MM.1S (cell line): Measurements from ENCODE around the gene ARL17B.
"Not testable (repeated sequence)": the region's sequence is repeated elsewhere in the genome, so short reads cannot be mapped to it uniquely, and the experiment has no call there.

Experiments used
- DNase-seq: peaks from one replicate; pipeline ENCODE4 v3.0.0-alpha.2; 2015
- H2AFZ ChIP-seq: fragments of 300-600 bp; sonication (generic); 2 replicates; pipeline ENCODE4 v1.6.0; 2016; ENCODE audit warnings: antibody characterized with exemption, low read length
- H3F3A ChIP-seq: fragments of 300-600 bp; sonication (generic); 2 replicates; pipeline ENCODE4 v1.6.1; 2016; ENCODE audit warnings: mild to moderate bottlenecking, antibody characterized with exemption, low read length, moderate library complexity, mixed read lengths; ENCODE audit not compliant: insufficient read depth
- H3K27ac ChIP-seq: fragments of 300-600 bp; sonication (generic); 2 replicates; pipeline ENCODE4 v1.5.1; 2016; ENCODE audit warnings: mild to moderate bottlenecking, low read length
- H3K27me3 ChIP-seq: fragments of 300-600 bp; sonication (generic); replicated peaks from 2 replicates; pipeline ENCODE4 v1.6.0; 2016; ENCODE audit warnings: low read length; ENCODE audit not compliant: insufficient read depth
- H3K36me3 ChIP-seq: fragments of 300-600 bp; sonication (generic); replicated peaks from 2 replicates; pipeline ENCODE4 v1.6.1; 2016; ENCODE audit warnings: mild to moderate bottlenecking, low read length, mixed read lengths; ENCODE audit not compliant: insufficient read depth
- H3K4me1 ChIP-seq: fragments of 300-600 bp; sonication (generic); 2 replicates; pipeline ENCODE4 v1.6.1; 2016; ENCODE audit warnings: low read length, mixed read lengths
- H3K4me2 ChIP-seq: fragments of 300-600 bp; sonication (generic); 2 replicates; pipeline ENCODE4 v1.6.0; 2016; ENCODE audit warnings: low read depth, low read length
- H3K4me3 ChIP-seq: fragments of 300-600 bp; sonication (generic); 2 replicates; pipeline ENCODE4 v1.5.1; 2016; ENCODE audit warnings: low read length, mixed read lengths
- H3K79me2 ChIP-seq: fragments of 300-600 bp; sonication (generic); 2 replicates; pipeline ENCODE4 v1.6.1; 2016; ENCODE audit warnings: mixed run types, low read length, mixed read lengths
- H3K9ac ChIP-seq: fragments of 300-600 bp; sonication (generic); 2 replicates; pipeline ENCODE4 v1.6.1; 2016; ENCODE audit warnings: low read length, mixed read lengths
- H3K9me2 ChIP-seq: fragments of 300-600 bp; sonication (generic); replicated peaks from 2 replicates; pipeline ENCODE4 v1.6.1; 2016; ENCODE audit warnings: mild to moderate bottlenecking, low read length, mixed read lengths; ENCODE audit not compliant: insufficient read depth
- H3K9me3 ChIP-seq: fragments of 300-600 bp; sonication (generic); replicated peaks from 2 replicates; pipeline ENCODE4 v1.6.1; 2016; ENCODE audit warnings: mild to moderate bottlenecking, low read length, mixed read lengths; ENCODE audit not compliant: insufficient read depth
- H4K20me1 ChIP-seq: fragments of 300-600 bp; sonication (generic); 2 replicates; pipeline ENCODE4 v1.6.1; 2016; ENCODE audit warnings: mild to moderate bottlenecking, low read length, moderate library complexity, mixed read lengths; ENCODE audit not compliant: insufficient read depth

ARL17B gene

GRCh38 chr17:46348345-46348744 lies 13.2 kb downstream of the ARL17B start:
- H3K27me3 ChIP-seq, H3K4me3 ChIP-seq, H3K36me3 ChIP-seq, H3K9ac ChIP-seq, H3K9me2 ChIP-seq, H3K79me2 ChIP-seq, H3F3A ChIP-seq, H3K4me2 ChIP-seq, H4K20me1 ChIP-seq, DNase-seq, H3K4me1 ChIP-seq, H2AFZ ChIP-seq, H3K27ac ChIP-seq, H3K9me3 ChIP-seq: not testable (repeated sequence)

- not testable (repeated sequence) for H3K36me3 ChIP-seq, H3K27me3 ChIP-seq, H3K79me2 ChIP-seq, H4K20me1 ChIP-seq, H3K4me3 ChIP-seq, H3K4me2 ChIP-seq, H3K9ac ChIP-seq, H3F3A ChIP-seq, H2AFZ ChIP-seq, H3K4me1 ChIP-seq, DNase-seq, H3K9me2 ChIP-seq, H3K9me3 ChIP-seq, H3K27ac ChIP-seq
These were observed 19.4 kb downstream of the ARL17B start for GRCh38 chr17:46342131-46342530.

- not testable (repeated sequence) for H3K36me3 ChIP-seq, H3K4me2 ChIP-seq, H3K4me3 ChIP-seq, H4K20me1 ChIP-seq, H3F3A ChIP-seq, H3K9ac ChIP-seq, H3K4me1 ChIP-seq, H3K27me3 ChIP-seq, H3K27ac ChIP-seq, H2AFZ ChIP-seq, H3K9me2 ChIP-seq, H3K9me3 ChIP-seq, H3K79me2 ChIP-seq, DNase-seq
These were observed 20.3 kb downstream of the ARL17B start for GRCh38 chr17:46341220-46341619.

GRCh38 chr17:46294831-46295230 lies 66.7 kb downstream of the ARL17B start, which contains the start of gene LRRC37A:
Gene LRRC37A, plus strand, starts transcription at chr17:46295131. Its CDS starts 3 bp downstream, at chr17:46295134.
- not testable (repeated sequence) for DNase-seq, H4K20me1 ChIP-seq, H3F3A ChIP-seq, H3K4me2 ChIP-seq, H3K79me2 ChIP-seq, H3K4me1 ChIP-seq, H2AFZ ChIP-seq, H3K4me3 ChIP-seq, H3K36me3 ChIP-seq, H3K27ac ChIP-seq, H3K27me3 ChIP-seq, H3K9me2 ChIP-seq, H3K9ac ChIP-seq, H3K9me3 ChIP-seq

- not testable (repeated sequence) for H4K20me1 ChIP-seq, H3K36me3 ChIP-seq, H3K4me3 ChIP-seq, DNase-seq, H3K9me2 ChIP-seq, H3F3A ChIP-seq, H3K9ac ChIP-seq, H2AFZ ChIP-seq, H3K9me3 ChIP-seq, H3K4me1 ChIP-seq, H3K79me2 ChIP-seq, H3K4me2 ChIP-seq, H3K27me3 ChIP-seq
- H3K27ac ChIP-seq, result peak overlapping the region; percentile 59; the same call in 1 of the 2 replicates
These were observed 69.9 kb downstream of the ARL17B start for GRCh38 chr17:46291618-46292017.

- not testable (repeated sequence) for H3K9me2 ChIP-seq, H3K79me2 ChIP-seq, H3K36me3 ChIP-seq, H4K20me1 ChIP-seq, H3F3A ChIP-seq, H3K9me3 ChIP-seq, H3K9ac ChIP-seq, H3K27me3 ChIP-seq, H3K4me1 ChIP-seq, H3K4me3 ChIP-seq
- Histone ChIP-seq H3K27ac (peak overlapping the region; percentile 59; the same call in 1 of the 2 replicates), H2AFZ (0 out of 2 replicates have a peak overlapping the region, but pooled peaks have one; percentile 14), H3K4me2 (peak overlapping the region; percentile 52; the same call in 1 of the 2 replicates)
- DNase-seq, result peak; percentile 49
These were observed 70.5 kb downstream of the ARL17B start for GRCh38 chr17:46290906-46291546.

GRCh38 chr17:46287587-46287986 lies 74.0 kb downstream of the ARL17B start:
- DNase-seq, H3K9me2 ChIP-seq, H2AFZ ChIP-seq, H3K4me1 ChIP-seq, H3K4me2 ChIP-seq, H3K4me3 ChIP-seq, H4K20me1 ChIP-seq, H3K36me3 ChIP-seq, H3K79me2 ChIP-seq, H3K9me3 ChIP-seq, H3K9ac ChIP-seq, H3F3A ChIP-seq, H3K27ac ChIP-seq, H3K27me3 ChIP-seq: not testable (repeated sequence)
